Activated CD8-positive, alpha-beta memory T cell treated with anti-CD3 and anti-CD28 coated beads, Interleukin-2, amount 50 U/mL, for 24 hours (primary cell): Measurements from ENCODE around the gene ZFAND2B.
"Not testable (repeated sequence)": the region's sequence is repeated elsewhere in the genome, so short reads cannot be mapped to it uniquely, and the experiment has no call there.

Experiments used
- DNase-seq: peaks from one replicate; pipeline ENCODE4 v3.0.0-alpha.2; 2020; ENCODE audit errors: extremely low read depth

The ZFAND2B gene

GRCh38 chr2:219175928-219176817 lies 30.4 kb upstream of the ZFAND2B start:
- DNase-seq, result no peak

- peak; percentile 49 for DNase-seq
These were observed 29.6 kb upstream of the ZFAND2B start, which contains the start of gene CNPPD1 for GRCh38 chr2:219176818-219177551. TSS of gene CNPPD1 (minus strand) at chr2:219176925. CDS start at chr2:219176828, 97 bp downstream.

GRCh38 chr2:219177552-219178376 lies 28.8 kb upstream of the ZFAND2B start, which contains the start of gene RETREG2:
TSS of gene RETREG2 (plus strand) at chr2:219178275. CDS start at chr2:219178353, 78 bp downstream.
- peak; percentile 44 for DNase-seq

DNA sequence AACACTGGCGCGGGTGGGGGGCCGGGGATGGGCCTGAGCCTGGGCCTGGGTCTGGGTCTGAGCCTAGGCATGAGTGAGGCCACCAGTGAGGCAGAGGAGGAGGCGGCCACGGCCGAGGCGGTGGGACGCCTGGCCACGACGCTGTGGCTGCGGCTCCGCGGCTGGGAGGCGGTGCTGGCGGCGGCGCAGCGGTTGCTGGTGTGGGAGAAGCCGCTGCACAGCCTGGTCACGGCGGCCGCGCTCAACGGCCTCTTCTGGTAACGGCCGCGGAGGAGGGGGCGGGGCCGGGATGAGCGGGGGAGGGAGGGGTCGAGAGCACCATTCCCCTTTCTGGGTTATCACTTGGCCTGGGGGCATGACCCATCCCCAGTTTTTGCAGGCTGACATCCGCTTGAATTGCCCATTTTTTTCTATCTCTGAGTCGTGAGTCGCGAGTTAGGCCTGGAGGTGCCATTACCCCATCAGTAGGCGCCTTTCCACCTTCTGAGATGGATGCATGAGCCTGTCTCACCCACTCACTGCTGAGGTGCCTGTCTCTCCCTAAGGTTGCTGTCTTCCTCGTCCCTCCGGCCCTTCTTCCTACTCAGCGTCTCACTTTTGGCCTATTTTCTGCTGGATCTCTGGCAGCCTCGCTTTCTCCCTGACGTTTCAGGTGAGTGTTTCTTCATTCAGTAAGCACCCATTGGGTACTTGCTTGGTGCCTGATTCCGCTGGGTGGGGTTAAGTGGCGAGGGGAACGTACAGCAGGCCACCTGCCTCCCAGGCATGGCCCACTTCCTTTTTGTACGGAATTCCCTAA lies 28.0 kb upstream of the ZFAND2B start:
- DNase-seq, result no peak

GRCh38 chr2:219179601-219180465 lies 26.7 kb upstream of the ZFAND2B start:
- no peak for DNase-seq

- DNase-seq, result no peak
These were observed 25.6 kb upstream of the ZFAND2B start for GRCh38 chr2:219180961-219181360.

DNA sequence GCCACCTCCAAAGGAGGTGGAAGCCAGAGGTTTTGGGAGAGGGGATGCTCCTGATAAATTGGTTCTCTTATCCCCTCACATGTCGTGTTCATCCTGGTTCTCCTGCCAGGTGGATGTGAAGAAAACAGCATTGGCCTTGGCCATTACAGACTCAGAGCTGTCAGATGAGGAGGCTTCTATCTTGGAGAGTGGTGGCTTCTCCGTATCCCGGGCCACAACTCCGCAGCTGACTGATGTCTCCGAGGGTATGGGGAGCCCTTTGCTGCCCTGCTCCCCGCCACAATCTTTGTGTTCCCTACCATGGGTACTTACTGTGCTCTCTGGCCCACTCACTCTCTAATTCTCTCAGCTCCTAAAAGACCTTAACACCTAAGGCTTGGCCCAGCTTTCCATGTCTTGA lies 25.1 kb upstream of the ZFAND2B start:
- DNase-seq, result no peak

GRCh38 chr2:219182331-219183150 lies 24.0 kb upstream of the ZFAND2B start:
- no peak for DNase-seq

DNA sequence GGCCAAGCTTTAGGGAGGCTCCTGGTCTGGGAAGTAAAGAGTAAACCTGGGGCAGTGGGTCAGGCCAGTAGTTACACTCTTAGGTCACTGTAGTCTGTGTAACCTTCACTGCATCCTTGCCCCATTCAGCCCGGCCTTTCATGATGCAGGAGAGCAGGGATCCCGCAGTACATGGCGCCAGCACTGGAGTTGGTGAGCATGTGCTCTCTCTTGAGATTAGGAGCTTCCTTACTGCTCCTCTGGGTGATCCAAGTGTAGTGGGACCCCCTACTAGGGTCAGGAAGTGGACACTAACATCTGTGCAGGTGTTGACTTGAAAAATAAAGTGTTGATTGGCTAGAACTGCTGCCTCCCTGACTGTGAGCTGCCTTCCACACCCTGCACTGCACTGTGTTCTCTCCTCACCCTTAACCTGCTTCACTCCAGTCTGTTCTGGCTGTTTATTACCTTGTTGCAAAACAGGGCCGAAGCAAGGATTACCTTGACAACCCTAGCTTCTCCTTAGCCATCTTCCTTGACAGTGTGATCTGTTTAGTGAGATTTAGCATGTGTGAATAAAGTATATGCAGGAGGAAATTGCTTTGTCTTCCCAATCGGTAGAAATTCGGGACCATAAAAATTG lies 23.3 kb upstream of the ZFAND2B start:
- no peak for DNase-seq

GRCh38 chr2:219184121-219184520 lies 22.5 kb upstream of the ZFAND2B start:
- DNase-seq, result no peak

DNA sequence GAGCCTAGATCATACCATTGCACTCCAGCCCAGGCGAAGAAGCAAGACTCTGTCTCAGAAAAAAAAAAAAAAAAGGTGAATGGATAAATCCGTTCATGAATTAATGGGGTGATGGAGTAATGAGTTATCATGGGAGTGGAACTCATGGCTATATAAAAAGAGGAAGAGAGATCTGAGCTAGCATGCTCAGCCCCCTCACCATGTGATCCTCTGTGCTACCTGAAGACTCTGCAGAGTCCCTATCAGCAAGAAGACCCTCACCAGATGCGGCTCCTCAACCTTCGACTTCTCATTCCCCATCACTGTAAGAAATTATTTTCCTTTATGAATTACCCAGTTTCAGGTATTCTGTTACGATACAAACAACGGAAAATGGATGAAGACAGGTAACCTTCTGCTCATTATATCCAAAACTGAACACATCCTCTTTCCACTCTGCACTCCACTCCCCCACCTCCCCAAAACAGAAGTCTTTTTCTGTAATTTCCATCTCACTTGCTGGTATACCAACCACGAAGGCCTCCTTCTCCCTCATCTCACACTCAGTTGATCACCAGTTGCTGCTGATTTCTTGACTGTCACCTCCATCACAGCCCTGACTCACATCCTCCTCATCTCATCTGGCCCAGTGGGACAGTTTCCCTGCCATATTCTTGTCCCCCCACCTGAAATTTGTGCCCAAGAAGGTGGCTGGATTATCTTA lies 19.7 kb upstream of the ZFAND2B start:
- no peak for DNase-seq

- DNase-seq, result no peak
These were observed 9.2 kb upstream of the ZFAND2B start for GRCh38 chr2:219197388-219197787.

DNA sequence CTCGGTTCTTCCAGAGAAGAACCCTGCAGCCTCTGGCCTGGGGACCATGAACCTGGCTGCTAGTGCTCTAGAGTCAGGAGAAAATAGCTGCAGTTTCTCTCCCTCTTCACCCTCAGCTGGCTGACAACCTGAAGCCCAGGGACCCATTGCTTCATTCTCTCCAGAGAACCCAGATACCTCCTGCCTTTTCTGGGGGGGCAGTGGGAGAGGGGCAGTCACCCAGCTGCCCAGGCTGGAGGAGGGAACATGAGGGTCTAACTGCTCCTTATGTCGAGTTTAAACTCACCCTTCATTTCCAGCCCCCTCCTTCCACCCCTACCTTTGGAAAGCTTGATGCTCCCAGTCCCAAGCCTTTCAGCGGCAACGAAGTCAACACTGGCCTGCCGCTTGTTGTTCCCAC lies 7.6 kb upstream of the ZFAND2B start:
- no peak for DNase-seq

DNA sequence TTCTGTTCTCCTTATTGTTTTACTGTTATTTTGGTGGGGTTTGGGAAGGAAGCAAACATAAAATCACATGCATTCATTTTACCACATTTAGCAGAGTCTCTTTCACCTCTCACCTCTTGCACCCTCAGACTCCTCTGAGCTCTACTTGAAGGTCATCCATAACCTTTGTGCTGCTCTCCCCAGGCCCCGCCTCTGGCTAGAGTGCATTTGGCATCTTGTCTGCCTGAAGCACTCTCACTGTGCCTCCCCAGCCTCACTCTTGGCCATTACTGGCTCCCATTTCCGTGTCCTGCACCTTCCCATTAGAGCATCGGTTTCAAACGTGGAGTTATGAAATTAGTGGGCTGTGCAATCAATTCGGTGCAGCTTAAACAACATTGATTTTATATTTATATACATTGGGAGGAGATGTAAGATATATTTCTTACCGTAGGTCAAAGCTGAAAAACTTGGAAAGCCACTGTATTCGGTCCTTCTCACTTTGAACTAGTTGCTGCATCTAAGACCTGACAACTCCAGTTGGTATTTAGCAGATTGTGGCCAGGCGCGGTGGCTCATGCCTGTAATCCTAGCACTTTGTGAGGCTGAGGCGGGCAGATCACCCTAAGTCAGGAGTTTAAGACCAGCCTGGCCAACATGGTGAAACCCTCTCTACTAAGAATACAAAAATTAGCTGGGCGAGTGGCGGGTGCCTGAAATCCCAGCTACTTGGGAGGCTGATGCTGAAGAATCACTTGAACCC lies 6.9 kb upstream of the ZFAND2B start:
- no peak for DNase-seq

DNA sequence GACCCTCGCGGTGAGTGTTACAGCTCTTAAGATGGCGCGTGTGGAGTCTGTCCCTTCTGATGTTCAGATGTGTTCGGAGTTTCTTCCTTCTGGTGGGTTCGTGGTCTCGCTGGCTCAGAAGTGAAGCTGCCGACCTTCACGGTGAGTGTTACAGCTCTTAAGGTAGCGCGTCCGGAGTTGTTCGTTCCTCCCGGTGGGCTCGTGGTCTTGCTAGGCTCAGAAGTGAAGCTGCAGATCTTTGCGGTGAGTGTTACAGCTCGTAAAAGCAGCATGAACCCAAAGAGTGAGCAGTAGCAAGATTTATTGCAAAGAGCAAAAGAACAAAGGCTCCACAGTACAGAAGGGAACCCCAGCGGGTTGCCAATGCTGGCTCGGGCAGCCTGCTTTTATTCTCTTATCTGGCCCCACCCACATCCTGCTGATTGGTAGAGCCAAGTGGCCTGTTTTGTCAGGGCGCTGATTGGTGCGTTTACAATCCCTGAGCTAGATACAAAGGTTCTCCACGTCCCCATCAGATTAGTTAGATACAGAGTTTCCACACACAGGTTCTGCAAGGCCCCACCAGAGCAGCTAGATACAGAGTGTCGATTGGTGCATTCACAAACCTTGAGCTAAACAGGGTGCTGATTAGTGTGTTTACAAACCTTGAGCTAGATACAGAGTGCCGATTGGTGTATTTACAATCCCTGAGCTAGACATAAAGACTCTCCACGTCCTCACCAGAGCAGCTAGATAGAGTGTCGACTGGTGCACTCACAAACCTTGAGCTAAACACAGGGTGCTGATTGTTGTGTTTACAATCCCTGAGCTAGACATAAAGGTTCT lies 5.9 kb upstream of the ZFAND2B start:
- DNase-seq, result not testable (repeated sequence)

- not testable (repeated sequence) for DNase-seq
These were observed 5.3 kb upstream of the ZFAND2B start for GRCh38 chr2:219201331-219201730.
